GF-D8 (cell line): ENCODE data around the gene KRT3.

Source experiments
- DNase-seq: peaks from one replicate; lab custom pipeline; 2025; lab: John Stamatoyannopoulos, UW

The KRT3 gene

DNA sequence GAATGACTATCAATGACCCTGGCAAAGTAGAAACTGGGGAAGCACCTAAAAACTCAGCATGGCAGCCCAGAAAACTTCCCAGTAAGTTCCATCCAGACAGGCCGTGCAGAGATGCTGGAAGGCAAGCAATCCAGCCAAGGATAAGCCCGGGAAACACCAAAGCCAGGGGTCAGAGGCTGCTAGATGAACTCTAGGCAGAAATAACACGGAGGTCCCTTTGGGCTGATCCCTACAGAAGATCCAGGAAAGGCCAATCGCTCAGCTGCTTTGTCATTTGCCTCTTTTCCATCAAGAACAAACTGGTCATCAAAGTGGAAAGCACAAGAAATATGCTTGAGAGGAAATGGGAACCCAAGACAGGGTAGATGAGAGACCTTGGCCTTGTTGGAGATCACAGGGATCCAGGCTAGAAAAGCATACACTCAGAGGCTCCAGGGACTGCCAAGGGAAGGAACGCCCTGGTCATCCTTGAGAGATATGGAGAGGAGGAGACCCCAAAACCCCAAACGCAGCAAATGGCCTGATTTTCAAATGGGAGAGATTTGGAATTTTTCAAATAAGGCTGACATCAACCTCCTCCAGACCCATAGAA, 31.7 kb upstream of the KRT3 start:
- no peak for DNase-seq

DNA sequence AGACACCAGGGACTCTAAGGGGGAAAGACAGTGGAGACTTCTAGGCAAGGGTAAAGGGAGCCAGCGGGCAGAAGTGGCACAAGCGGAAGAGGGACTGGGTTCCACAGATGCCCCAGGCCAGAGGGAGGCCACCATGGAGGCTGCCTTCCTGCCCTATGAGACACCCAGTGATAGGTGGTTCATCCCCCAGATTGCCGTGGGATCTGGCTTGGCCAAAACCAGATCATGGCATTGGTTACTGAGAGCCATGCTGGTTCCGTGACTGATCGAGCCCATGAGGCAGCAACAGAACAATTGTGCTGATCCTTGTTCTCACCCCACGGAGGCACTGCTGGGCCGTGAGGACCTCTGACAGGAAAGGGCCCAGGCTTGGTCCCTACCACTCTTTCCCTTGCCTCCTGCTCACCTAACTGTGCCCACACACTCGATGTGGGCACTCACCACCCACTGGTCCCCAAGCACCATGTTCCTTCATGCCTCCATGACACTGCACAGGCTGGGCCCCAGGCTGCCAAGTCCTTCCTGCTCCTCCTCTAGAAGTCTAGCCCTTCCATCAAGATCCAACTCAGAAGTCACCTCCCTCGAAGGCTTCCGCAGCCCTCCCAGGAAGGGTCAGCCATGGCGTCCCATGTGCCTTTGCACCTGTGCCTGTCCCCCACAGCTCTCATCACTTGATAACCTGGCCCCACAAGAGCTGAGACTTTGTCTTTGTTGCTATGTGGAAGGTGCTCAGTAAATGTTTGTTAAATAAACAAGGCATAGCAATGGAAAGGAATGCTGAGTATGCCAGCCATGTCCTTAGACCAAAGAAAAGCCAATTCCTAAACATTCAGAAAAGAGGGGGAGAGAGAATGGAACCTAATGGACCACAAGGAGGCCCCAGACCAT, 30.9 kb upstream of the KRT3 start:
- no peak for DNase-seq

DNA sequence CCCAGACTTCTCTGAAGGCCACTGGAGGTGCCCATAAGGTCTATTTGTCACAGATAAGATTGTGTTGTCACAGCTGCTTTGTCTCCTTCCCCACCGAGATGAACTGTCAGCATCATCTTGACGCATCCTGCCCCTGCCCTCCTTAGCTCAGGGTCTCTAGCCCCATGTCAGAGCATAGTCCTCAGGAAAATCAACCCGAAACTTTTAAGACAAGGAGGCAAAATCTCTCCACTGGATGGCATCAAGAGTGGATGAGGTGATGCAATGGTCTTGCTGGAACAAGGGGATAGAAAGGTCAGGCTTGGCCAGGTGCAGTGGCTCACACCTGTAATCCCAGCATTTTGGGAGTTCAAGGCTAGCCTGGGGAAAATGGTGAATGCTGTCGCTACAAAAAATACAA, 30.0 kb upstream of the KRT3 start:
- no peak for DNase-seq

DNA sequence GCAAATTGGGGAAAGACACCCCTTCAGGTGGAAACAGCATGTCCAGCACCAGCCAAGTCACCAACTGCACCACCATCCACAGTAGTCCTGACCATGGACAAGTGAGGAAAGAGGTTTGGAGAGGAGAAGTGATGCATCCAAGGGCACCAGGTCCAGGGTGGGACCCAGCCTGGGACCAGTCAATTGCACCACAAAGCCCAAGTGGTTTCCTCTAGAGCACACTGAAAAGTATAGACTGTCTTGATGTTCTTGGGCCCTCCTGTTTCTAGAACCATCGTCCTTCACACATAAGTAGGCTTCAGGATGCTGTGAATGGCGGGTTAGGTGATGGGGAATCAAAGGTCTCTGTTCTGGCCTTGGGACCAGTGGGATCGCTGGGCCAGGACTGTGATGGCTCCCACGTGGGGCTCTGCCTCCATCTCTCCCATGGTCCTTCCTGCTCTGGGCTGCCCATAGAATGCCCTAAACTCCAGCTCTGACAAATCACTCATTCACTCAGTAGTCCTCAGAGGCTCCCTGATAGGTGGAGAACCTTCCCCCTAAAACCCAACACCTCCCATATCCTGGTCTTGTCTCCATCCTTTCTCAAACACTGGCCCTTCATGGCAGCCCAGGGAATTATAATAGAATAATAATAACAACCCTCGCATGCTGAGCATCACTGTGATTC, 29.0 kb upstream of the KRT3 start:
- DNase-seq, result no peak

DNA sequence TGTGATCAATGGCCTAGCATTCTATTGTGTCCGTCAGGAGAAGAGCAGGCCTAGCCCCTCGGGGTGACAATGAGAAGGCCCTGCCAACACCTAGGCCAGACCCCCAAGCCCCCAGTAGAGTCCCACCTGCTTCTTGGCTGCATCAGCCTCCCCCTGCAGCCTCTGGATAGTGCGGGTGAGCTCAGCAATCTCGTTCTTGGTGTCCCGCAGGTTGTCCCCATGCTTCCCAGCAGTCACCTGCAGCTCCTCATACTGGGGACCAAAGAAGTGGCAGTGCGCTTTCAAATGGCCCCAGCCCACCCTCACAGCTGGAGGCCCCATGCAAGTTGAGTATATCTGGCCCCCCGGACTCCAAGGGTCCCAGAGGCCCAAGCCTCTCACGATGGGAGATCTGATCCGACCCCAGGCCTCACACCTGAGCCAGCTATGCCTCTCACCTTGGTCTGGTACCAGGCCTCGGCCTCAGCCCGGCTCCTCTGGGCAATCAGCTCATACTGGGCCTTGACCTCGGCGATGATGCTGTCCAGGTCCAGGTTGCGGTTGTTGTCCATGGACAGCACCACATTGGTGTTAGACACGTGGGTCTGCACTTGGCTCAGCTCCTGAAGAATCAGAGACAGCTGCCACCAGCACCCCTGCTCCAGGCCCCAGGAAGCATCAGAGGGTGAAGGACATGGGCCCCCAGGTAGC, 28.0 kb upstream of the KRT3 start:
- DNase-seq, result no peak

DNA sequence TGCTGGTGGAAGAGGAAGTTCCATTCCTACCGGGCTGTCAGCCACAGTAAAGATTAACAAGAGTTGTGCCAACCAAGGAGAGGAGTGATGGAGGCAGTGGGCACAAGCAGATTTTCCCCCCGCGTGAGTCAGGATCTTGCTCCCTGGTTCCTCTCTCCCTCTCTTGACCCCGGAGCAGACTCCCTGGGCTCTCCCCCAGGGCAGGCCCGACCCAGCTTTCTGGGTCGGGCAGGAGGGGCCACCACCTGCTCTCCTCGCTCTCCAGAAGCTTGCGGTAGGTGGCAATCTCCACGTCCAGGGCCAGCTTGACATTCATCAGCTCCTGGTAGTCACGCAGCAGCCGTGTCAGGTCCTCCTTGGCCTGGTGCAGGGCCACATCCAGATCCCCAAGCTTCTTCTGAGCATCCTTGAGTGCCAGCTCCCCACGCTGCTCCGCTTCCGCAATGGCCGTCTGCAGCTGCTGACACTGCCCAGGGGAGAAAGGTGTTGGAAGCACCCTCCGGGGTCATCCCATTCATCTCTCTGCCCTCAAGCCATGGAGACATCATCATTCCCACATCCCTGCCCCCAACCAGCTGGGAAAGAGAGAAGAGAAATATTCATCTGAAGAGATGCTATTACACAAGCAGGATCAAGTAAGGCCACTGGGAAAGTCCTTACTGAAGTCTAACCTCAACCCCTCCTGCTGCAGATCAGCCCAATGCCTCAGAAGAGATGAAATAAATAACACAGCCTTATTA, 27.0 kb upstream of the KRT3 start:
- no peak for DNase-seq

DNA sequence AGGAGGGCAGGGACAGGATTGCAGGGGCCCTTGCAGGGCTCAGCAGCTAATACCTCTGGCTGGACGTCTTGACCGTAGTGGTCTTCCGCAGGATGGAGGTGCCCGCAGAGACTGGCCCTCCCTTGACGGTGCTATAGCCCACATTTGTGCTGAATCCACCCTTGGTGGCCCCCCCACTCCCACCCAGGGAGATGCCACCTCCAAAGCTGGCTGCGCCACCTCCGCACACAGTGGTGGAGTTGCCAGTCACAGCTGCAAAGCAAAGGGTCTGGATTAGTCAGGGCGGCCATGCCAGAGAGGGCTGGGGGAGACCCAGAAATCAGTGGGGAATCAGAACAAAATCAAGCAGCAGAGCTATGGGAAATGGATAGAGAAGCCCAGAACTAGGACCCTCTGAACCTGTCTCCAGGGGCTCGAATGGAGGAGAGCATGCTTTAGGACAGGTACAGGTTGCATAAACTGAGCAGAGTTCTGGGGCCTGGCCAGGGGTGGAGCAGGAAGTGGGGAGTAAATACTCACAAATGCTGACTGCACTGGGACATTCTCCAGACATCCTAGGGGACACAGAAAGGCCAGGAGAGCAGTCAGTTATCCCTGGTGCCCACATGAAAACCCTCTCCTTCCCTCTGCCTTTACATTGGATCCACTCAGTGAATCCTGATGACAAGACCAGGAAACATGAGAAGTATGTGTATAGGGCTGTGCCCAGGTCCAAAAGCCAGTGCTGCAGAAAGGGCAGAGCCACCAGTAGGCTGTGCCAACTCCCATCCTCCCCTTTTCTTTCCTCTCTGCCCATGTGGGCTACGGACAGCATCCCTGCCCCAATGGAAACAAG, 26.1 kb upstream of the KRT3 start:
- no peak for DNase-seq

DNA sequence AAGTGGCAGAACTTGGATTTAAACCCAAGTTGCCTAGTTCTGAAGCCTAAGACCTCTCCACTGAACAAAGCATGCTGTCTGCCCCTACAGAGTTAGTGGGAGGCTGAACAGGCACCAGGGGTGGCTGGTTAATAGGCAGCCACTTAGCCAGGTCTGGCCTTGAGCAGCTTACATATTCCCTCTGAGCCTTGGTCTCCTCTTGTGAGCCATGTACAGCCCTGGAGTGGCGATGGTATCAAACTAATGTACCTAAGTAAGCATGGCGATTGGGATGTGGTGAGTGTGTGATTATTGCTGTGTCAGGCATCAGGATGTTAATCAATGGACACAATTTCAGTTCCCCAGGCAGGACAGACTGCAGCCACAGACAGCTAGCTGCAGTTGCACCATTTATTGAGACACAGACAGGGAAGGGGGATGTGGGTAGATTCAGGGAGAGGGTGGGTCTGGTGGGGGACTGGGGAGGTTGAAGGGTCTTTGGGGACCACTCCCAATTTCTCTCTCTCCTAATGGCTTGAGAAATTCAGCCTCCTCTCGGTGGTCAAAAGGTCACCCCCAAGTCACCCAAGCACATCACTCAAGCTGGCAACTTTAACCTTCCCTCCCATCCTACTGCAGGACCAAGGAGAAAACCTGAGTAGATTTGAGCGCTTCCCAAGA, 25.3 kb upstream of the KRT3 start:
- DNase-seq, result no peak

DNA sequence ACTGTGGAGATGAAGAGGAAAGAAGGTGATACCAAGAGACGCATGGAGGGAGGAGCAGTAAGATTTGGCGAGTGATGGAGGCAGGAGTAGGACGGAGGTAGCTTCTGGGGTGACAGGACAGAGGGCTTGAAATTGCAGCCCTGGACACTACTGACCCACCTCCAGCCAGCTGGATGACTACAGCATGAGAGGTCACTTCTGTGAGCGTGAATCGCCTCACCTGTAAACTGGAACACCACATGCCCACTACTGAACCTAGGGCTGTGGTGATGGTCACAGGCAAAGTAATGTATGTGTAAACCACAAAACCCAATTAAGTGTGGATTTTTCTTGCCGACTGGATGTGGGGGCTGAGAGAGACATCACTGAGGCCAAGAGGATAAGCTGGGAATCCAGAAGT, 24.6 kb upstream of the KRT3 start:
- DNase-seq, result no peak

DNA sequence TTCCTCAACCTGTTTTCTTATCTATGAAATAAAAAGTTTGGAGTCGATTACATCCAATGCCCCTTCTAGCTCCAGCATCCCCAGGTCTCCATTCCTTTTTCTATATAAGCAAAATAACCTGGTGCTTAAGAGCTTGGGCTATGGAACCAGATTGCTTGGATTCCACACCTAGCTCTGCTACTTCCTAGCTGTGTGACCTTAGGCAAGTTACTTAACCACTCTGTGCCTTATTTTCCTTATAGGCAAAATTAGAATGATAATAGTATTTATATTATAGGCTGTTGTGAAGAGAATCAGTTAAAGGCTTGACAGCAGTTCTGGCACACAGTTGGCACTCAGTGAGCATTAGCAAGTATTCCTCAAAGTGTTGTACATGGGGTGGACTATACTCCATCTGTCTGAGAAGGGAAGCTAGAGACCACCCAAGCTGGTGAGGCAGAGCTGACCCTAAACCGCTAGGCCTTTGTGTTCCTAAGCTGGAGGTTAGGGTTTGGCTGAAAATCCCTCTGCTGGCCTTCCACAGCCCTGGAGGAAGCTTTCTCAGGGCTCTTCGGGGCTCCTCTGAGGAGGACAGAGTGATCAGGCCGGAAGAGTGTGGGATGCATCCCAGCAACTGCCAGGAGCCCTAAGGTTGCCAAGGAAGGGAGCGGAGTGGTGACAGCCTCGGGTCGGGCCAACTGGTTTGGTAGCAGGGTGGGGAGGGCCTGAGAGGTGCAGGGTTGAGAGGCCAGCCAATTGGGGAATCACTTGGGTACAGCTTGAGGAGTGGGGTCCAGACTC, 24.0 kb upstream of the KRT3 start:
- no peak for DNase-seq

DNA sequence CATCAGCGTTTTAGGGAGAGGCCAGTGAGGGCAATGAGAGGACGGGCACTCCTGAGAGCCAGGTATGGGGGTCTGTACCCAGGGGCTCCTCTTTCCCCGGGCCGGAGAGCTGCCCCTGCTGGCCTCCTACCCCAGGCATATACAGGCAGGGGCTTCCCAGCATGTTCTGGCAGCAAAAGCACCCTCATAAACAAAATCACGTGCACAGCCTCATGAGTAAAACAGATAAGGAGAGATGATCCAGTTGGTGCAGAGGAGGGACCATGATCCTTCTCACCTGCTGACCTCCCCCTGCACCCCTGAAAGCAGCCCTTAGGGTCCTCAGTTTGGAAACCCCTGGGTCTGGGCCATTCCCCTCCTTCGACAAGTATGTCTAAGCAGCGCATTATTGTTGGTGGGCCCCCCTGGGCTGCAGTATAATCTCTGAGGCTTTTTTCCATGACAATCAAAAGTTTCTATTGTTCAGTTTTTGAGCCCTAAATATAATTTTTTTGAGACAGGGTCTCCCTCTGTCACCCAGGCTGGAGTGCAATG, 23.0 kb upstream of the KRT3 start:
- no peak for DNase-seq

DNA sequence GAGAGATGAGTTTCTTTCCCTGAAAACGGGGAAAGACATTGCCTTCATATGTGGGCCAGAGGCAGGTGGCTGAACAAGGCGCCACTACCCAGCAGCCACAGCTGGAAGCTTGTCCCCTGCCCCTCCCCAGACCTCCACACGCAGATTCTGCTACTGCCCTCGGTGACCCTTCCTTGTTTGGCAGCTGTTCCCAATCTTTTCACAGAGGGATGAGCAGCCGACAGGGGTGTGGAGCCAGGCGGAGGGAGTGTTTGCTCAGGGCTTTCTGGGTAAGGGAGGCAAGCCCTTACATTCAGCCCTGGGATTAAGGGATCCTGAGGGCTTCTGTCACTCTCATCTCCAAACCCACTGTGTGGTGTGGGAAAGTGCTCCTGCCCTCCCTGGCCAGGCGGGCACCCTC, 22.5 kb upstream of the KRT3 start:
- no peak for DNase-seq

DNA sequence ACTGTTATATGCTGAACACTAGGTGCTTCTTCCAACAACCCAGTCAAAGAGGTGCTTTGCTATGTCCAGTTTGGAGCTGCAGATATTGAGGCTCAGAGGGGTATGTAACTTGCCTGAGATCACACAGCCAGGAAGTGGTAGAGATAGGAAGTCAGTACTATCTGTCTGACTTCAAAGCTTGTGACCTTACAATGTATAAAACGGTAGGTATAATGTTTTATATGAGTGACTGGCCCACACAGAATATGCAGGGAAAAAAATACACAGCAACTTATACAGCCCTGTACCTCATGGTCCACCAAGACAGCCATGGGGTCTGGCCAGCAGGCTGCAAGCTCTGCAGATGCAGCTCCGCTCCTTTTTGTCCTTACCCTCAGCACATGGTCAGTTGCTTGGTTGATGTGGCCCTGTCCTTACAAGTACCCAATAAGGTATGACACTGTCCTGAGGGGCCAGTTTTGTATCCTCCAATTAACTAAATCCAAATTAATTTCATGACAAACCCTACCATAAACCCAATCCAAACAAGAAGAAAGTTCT, 21.9 kb upstream of the KRT3 start:
- DNase-seq, result no peak

DNA sequence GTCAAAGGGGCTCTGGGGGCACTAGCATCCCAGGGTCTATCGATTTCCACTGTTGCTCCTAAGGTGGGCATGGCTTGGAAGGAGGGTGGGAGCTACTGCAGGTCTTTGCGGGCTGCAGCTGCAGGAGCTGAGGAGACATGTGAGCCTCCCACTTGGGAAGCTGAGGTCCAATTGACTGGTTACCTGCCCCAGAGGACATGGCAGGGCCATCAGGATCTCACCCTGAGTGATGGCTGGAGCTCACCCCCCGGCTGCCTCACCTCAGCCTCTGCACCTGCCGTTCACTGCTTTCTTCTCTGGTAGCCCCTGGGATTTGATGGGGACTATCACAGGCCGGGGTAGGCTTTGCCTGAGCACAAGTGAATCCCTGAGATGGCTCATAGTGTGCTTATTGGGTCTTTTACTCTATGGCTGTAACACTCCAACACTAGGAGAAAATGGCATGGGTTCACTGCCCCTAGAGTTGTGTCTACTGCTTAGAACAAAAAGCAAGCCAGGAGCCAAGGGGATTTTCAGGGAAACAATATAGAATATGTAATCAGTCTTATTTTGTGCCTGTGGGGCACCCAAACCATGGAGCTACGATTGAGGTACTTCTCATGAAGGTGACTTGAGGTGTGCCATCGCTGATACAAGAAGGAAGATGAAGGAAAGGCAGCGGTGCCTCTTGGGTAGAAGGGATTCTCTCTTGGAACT, 21.2 kb upstream of the KRT3 start:
- DNase-seq, result no peak

DNA sequence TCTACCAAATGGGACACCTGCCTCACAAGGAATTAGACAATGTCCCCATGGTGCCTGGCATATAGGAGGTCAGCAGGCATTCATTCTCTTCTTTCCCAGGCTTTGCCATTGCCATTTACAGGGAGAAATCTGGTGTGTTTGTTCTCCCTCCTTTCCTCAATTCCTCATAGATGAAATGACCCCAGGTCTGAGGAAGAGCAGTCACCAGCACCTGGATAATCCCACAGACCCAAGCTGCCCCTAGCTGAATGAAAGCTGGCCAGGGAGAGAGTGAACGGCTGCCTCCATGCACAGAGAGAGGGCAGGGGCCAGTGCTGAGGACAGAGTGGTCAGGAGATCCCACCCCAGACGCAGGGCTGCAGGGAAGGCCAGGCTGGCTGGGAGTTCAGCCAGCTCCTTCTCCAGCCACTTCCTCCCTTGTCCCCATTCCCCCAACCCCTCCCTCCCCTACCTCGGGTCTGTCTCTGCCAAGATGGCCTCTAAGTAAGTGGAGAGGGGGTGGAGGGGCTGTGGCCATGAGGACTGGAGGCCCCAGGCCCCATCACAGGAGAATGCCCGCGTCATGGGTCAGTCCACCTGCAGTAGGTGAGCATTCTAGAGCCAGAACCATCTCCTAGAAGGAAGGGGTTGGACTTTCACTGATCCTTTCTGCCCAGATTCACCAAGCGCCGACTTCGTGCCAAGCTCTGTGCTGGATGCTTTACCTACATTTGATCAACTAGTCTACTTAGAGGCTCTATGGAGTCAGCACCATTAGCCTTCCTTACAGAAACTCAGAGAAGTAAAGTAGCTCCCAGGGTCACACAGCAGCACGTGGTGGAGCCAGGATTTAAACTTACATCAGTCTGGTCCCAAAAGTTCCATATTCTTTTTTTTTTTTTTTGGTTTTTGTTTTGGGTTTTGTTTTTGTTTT, 20.0 kb upstream of the KRT3 start:
- DNase-seq, result no peak

DNA sequence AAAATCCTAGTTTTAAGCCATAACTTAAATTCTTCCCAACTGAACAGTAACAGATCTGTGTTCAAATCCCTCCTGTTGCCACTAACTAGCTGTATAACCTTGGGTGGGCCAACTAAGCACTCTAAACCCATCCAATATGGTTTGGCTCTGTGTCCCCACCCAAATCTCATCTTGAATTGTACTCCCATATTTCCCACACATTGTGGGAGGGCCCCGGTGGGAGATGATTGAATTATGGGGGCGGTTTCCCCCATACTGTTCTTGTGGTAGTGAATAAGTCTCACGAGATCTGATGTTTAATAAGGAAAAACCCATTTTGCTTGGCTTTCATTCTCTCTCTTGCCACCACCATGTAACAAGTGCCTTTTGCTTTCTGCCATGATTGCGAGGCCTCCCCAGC, 19.2 kb upstream of the KRT3 start:
- no peak for DNase-seq

DNA sequence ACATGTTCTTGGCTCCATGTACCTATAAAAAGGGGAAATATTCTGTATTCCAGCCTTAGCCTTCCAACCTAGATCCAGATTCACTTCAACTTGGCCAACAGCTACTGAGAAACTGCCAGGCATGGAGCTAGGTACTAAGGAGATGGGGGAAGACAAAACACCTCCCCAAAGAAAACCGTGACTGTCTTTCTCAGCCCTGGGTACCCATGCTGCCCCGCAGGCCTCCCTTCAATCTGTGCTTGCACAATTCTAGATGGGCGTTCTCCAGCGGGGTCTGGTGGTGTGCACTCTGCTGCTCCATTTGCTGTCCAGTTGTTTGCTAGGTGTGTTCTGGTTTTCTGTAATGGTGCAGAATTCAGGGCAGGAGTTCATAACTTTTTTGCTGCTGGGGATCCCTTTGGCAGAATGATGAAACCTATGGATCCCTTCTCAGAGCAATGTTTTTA, 18.8 kb upstream of the KRT3 start:
- no peak for DNase-seq
